EL (cell line): ENCODE data around the gene LDLRAD4.

Experiments
- DNase-seq: peaks from one replicate; pipeline ENCODE4 v3.0.0-alpha.2; 2016

The LDLRAD4 gene

DNA sequence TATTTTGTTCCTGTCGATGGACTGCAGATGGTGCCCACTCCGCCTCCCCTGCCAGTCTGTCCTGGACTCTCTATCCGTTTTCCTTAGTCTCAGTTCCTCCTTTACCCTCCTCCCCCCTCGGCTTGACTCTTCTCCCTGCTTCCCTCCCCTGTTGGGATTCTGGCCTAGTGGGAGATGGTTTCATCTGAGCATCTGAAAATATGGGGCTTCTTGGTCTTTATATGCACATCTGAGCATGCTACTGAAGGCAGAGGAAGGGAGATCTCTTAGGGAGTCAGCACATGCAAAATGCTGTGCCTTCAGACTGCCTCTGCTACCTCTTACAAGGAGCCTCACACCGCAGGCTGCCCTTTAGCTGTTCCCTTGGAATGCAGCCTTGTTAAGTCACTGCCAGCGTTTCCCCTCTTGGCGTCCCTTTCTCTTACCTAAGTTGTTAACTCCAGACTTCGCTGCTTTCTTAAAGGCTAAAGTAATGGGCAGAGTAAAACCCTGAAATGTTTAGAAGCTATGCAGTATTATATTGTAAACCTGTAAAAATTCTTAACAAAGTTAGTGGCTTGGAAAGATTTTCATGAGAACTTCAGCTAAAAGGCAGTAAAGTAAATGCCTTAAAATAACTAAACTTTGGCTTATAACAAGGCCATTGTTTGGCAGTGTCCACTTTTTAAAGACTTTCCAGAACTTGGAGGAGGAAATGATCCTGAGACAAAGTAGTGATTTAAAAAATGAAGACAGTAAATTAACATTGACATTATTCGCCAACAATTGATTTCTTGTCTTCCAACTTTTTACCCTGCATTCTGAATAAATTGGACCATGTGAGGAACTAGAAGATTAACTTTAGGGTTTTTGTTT lies 49.8 kb downstream of the LDLRAD4 start:
- peak; percentile 10 for DNase-seq

DNA sequence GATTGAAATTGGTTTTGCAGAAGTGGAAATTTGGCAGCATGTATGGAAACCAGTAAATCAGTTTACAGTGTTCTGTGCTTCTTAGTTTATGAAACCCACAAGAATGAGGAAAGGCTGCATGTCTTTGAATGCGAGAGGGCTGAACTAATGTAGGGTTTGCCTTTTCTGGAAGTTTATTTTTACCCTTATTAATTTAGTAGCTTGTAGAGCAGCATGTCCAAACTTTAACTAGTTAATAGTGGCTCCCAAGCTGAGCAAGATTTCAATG lies 50.4 kb downstream of the LDLRAD4 start:
- DNase-seq: no peak

DNA sequence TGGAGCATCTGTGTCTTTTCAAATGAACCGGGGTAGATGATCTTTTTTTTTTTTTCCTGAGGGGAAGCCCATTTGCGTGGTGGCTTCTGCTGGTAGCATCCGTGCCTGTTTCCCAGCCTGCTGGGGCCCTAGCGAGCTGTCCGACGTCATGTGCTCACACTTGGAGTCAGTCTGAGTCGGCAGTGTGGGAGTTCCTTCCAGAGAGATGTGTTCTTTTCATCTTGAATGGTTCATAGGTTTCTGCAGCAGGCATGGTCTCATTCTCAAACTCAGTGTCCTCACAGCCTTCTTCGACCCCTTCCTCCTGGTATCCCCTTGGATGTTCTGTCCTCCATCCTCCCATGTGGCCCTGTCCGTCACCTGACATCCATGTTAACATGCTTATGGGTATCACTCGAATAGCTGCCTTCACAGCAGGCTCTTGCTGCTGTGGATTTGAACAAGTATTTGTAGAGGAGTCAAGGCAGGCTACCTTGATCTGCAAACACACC lies 51.0 kb downstream of the LDLRAD4 start:
- no peak for DNase-seq

DNA sequence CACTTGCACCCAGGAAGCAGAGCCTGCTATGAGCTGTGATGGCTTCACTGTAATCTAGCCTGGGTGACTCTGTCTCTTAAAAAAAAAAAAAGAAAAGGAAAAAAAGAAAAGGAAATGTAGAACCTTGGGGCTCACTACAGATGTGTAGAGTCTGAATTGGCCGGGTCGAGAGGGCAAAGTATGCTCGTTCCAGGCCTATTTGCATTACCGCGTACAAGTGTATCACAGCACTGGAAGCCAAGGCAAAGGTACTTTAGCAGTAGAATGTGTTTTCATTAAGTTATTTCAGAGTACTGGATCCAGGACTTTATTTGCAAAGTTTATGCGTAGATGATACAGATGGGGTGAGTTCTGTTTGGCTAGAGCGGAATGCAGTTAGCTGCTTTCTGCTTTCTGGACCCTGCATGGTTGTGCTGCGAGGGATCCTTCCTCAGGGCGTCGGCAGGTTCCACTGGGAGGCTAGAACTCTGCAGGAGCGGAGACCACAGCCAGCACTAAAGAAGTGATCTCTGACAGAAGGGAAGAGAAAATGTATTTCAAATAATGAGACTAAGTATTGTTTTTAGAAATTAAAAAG lies 51.8 kb downstream of the LDLRAD4 start:
- no peak for DNase-seq

DNA sequence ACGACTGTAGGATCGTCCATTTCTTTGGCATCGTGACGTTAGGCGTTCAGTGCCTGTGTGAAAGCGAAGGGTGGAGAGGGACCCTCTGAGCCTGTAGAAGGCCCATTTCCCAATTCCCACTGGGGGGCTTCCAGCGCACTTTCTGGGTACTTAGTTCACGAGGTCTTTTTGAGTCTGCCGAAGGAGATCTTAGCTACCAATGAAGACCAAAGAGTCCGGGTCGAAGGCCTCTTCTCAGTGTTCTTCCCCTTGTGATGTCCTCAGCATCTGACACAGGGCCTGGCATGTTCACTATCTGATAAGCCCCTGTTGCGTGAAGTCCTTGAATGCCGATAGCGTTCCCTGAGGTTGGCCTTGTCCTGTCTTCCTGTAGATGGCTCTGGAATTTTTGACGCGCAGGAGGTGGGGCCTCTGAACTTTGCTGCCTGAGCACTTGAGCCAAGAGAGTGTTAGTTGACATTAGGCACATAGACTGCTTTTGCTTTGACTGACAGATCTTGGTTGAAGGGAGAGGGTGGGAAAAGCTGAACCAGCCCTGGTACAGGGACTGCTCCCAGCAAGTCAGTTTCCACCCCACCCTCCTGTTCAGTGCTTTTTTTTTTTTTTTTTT lies 52.8 kb downstream of the LDLRAD4 start:
- no peak for DNase-seq

DNA sequence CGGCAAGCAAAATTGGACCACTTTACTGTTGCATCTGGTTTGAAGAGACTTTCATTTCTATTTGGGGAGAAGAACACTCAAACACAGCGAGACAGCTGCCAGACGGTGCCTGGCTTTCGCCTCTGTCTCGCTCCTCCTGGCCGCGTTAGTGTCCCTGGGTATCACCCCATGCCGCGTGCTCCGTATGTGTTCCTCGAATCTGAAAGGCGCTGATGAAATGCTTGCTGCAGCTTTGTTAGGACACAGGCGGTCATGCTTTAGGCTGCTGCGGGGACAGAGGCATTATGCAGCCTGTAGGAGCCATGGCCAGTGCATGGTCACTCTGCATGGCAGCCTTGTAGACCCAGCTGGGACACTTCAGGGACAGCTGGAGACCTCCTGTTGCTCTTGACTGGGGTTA lies 53.9 kb downstream of the LDLRAD4 start:
- DNase-seq: no peak

DNA sequence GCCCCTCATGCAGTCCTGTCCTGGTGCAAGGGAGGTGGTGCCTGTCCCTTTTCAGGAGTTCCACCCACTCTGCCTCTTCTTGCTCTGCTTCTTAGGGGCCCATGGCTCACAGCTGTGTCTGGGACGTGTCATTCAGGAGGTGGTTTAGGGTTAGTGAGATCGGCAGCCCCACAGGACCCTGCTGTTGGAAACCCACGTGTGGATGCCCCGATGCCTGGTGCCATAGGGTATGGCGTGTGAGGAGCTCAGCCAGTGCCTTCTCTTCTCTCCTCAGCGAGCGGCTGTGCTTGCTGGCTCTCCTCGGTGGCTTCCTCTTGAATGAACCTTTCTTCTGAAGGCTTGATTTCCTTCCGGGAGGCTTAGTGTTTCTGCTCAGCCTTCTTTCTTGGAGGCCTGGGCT lies 55.2 kb downstream of the LDLRAD4 start:
- no peak for DNase-seq

DNA sequence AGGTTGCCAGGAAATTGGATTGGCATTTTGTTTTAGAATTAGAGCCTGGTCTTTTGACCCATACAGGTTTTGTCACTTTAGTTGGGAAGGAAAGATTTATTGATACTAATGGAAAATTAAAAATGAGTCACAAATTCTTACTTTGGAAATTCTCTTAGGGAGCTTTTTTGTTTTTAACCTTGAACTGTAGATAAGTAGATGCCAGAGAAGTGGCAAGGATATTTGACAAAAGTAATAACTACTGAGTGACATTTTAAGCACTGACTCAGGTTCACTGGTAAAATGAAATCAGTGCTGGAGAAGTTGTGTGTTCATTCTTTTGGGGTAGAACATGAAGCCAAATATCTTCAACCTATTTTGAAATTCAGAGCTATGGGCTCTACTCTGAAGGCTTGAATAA lies 56.5 kb downstream of the LDLRAD4 start:
- DNase-seq: no peak

DNA sequence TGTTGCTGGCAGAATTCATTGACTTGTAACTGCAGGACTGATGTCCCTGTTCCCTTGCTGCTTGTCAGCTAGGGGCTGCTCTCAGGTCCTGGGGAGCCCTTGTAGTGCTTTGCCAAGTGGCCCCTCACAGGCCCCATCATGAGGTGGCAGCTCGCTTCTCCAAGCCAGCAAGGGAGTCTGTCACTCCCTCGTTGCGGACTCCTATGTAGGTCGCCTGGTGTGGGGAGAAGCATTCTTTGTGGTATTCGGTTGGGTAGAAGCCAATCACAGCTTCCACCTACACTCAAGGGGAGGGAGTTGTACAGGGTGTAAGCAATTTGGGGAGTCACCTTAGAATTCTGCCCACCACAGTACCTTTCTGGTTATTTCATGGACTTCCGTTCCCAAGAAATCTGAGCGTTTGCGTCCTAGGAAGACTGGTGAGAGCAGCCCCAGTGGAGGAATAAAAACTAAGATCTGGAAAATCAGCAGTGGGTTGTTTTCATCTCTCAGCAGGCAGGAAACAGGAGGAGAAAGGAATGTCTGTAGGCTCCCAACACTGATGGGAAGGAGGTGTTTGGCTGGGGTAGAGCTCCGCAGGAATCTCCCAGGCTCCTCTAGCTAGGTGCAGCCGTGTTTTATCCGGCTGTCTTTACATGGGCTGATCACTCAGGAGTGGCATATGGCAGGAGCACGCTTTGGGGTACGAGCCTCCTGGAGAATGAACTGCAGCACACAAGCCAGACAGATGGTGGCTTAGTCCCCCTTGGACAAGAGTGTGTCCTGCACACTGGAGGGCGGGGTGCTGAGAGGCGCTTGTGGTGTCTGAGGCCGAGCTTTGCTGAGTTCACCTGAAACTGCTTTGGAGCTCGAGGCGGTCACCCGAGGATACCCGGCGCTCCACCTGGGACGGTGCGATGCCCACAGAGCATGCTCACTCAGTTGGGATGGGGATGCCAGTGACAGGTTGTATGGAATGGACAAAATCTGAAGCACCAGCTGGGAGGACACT lies 58.3 kb downstream of the LDLRAD4 start:
- DNase-seq: no peak

DNA sequence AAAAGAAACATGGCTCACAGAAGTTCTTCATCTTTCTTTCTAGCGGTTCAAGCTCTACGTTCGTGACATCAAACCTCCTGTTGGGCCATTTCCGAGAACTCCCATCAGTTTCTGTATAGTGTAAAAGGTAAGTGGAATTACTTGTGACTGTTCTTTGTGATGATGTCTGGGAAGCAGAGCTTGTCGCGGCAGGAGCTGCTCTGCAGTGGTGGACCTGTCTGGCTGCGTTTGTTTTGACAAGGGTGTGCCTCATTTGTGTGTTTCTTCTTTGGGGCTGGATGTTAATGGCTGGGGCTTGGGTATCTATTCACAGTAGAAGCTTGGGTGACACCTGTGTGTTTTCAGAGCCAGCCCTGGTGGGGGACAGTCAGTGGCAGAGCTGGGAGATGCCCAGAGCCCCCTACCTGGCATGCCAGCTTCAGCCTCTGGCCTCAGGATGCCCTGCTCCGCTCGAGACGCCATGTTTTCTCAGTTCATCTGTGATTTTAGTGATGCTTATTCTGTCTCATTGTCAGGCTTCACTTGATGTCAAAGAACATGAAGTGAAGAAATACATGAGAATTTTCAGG lies 59.6 kb downstream of the LDLRAD4 start:
- no peak for DNase-seq

DNA sequence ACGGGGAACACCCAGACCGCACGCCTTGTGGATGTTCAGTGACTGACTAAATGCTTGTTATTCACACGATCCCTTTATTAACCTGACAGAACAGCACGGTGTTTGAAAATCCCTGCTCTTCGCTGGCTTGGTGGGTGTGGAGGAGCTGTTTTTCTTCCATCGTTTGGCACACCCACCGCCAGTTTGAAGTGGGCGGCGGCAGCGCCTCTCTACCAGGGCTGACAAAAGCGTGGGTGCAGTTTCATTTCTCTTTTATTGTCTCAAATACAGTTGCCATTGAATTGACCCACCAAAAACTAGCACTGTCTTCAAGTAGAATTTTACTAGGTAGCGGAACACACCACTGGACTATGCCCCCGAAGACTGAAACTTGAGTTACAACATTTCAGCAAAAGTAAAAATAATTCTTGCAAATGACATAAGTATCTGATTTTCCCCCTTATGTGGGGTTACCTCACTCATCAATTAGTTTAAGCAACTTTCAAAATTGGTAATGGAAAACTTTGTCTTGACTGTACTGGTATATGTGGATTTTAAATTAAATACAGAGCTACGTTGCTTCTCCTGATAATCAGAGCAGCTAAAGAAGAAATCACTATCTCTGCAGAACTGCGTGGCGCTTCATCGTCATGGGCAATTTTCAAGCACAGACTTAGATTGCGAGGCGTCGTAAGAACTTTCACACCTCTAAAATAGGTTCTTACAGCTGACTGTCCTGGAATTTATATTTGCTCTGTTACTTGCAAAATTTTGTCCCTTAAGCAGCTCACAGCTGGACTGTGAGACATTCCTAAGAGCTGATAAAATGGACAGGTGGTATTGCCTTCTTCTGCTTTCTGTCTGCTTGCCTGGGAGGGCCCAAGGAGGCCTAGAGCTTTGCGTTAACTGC lies 60.9 kb downstream of the LDLRAD4 start:
- DNase-seq: no peak

DNA sequence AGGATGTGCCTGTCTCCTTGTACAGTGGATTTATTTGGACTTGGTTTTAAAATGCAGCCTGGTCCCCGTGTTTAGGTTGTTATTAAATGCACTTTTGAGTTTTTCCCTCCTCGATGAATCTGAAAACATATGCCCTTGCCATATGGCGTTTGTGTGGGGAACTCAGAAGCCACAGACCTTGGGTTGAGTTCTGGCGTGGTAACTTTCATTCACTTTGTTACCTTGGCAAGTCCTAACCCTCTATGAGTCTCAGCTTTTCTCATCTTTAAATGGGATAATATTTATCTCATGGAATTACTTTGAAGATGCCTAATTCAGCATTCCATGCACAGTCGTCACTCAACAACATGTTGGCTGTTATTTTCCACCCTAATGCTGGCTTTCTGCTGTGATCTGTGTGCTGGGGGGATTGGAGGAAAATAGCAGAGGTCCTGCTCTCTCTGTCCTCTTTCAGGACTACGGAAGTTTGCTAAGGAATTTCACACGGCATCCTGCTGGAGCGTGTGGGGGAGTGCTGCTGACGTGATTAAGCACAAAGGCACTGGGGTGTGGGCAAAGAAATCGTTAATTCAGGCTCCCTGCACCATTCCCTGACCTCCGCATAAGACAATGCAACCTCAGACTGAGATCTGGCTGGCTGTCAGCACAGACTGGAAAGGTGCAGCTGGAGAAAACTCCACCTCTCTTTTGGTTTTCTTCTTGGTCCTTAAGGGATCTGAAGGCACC lies 61.7 kb downstream of the LDLRAD4 start:
- no peak for DNase-seq

DNA sequence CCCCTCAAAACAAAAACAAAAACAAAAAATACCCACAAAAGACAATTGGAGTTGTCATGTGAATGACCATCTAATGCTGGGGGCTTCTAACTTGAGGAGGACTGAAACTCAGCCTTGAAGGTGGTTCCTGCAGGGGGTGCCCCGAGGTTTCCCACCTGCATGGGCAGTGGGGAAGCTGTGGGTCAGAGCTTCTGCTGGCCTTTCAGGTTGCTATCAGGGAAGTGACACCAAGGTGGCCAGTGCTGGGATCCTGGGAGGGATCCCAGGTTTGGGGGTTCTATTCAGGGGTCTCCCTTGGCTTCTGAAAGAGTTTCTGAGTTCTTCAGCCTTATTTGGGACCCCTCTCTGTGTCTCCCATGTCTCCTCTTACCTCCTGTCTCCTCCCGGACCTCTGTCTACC lies 62.8 kb downstream of the LDLRAD4 start:
- no peak for DNase-seq

DNA sequence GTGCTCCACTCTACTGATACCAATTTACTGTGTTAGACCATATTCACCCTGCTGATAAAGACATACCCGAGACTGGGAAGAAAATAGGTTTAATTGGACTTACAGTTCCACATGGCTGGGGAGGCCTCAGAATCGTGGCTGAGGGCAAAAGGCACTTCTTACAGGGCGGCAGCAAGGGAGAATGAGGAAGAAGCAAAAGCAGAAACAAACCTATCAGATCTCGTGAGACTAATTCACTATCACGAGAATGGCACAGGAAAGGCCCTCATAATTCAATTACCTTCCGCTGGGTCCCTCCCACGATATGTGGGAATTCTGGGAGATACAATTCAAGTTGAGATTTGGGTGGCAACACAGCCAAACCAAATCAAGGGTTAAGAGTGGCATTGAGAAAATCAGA lies 65.2 kb downstream of the LDLRAD4 start:
- DNase-seq: no peak

DNA sequence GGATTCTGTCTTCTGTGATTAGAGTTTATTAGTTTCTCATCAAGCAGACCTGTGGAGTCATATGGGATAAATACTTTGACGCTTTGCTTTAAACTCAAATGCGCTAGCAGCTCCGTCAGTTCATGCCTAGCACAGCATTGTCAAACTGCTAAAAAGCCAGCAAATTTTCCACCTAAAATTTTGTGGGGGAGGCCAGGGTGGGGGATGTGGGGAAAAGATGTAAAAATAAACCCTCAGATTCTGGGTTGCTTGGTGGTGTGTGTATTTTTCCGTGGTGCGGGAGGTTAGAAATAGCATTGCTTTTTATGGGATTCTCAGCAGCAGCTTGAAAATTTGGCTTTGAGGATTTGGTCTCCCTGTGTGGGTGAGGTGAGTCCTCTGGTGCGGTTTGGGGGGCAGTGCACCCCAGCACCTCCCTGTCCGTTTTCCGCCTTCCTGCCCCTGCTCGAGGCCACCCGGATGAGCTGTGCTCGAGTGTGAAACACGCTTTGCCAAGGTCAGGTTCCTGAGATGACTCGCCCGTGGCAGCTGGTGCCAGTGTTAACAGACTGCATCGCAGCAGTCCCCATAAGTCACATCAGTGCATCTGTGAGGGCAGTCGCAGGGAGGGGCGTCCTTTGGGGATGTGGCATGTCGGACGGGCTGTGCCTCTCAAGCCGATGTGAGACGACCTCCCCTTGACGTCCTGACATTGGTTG lies 65.9 kb downstream of the LDLRAD4 start:
- DNase-seq: no peak

DNA sequence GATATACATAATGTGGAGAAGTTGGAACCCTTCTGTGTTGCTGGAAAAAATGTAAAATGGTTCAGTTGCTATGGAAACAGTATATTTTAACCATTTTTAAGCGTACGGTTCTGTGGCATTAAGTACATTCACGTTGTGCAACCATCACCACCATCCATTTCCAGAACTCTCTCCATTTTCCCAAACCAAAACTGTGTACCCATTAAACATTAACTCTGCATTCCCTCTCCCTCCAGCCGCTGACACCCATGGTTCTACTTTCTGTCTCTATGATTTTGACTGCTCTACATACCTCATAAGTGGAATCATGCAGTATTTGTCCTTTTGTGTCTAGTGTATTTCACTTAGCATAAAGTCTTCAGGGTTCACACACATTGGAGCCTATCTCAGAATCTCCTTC lies 67.3 kb downstream of the LDLRAD4 start:
- no peak for DNase-seq

DNA sequence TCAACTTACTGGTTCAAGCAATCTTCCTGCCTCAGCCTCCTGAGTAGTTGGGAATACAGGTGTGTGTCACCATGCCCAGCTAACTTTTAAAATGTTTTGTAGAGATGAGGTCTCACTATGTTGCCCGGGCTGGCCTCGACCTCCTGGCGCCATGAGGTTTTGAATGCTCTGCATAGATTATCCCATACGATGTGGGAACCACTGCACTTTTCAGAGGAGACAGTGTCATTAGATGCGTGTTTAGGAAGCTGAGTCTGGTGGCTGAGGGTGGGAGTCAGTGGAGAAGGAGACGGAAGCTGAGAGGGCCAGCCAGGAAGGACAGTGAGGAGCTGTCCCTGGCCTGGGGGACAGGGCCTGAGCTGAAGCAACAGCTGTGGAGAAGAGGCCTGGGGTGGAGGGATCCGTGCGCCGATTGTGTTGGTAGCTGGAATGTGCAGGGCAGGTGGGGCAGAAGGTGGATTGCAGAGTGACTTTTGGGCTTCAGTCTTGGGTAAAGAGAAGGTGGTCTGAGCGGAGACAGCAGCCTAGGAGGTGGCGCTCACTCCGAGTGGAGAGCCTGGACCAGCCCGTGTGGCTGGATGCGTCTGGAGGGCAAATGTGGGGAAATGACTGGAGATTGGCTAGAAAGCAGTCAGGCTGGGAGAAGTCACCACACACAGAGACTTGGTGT lies 68.0 kb downstream of the LDLRAD4 start:
- no peak for DNase-seq

DNA sequence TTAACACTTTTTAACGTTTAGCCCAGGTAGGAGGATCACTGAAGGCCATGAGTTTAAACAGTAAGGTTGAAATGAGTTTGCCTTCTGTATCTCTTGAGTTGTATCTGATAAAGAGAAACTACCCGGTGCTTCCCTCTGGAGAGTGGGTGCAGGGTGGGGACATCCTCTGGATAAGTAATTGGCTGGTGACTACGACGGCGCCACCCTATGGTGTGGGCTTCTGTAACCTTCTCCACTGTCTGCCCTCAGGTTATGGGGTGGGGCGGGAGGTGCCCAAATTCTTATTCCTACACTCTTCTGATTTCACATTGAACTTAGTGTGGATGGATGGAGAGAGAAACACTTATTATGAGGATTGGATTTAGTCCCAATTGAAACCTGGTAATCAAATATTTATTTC lies 68.8 kb downstream of the LDLRAD4 start:
- DNase-seq: no peak

DNA sequence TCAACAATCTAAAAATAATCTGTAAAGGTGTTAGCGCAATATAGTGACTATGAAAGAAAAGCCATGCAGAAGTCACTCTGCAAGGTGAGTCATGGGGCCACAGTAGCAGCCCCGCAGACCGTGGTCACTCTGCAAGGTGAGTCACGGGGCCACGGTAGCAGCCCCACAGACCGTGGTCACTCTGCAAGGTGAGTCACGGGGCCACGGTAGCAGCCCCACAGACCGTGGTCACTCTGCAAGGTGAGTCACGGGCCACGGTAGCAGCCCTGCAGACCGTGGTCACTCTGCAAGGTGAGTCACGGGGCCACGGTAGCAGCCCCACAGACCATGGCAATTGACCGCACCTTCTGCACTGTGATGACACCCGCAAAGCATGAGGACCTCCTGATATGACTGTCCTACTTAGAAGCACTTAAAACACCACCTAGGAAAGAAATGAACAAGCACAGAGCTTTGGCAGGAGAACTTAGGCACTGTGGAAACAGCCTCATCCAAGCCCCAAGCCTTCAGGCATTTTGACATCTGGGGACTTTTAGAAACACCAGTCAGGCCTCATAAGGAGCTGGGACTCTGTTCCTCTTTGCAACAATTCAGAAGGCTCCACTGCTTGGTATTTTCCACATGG lies 70.1 kb downstream of the LDLRAD4 start:
- DNase-seq: no peak
